CD4-positive, CD25-positive, alpha-beta regulatory T cell (primary cell): ENCODE measurements around the gene GRID2. TPM values are rescaled to one million over a fixed set of nuclear protein-coding genes. Genes with fewer than 3 reads are reported as not detected.
A peak's percentile ranks its signal among the peaks of the same experiment; 100 is the strongest.

ENCODE experiments used
- ATAC-seq, 2 donors: fragments of 150-1000 bp; cut with Tn5 transposase; one replicate each; pipeline ENCODE4 v1.10.0; 2021; ENCODE audit warnings: low read depth in 2 of 2, moderate number of reproducible peaks in 2 of 2, moderate library complexity in 1 of 2
- DNase-seq, 3 donors: peaks; one replicate each; pipeline versions ENCODE4 v3.0.0 to v3.0.0-alpha.2; 2012 to 2022; ENCODE audit warnings: mixed read lengths in 1 of 3
- H3K27ac ChIP-seq: one replicate; pipeline ENCODE4 v1.7.0; 2013; ENCODE audit warnings: mild to moderate bottlenecking, low read length; ENCODE audit not compliant: insufficient read depth, poor library complexity, severe bottlenecking
- H3K27me3 ChIP-seq: one replicate; pipeline ENCODE4 v1.7.0; 2013; ENCODE audit warnings: low read length; ENCODE audit not compliant: control insufficient read depth, insufficient read depth
- H3K36me3 ChIP-seq: one replicate; pipeline ENCODE4 v1.7.0; 2013; ENCODE audit warnings: mild to moderate bottlenecking, low read length, moderate library complexity; ENCODE audit not compliant: control insufficient read depth, insufficient read depth
- H3K4me1 ChIP-seq: 2 replicates; pipeline ENCODE4 v1.7.0; 2013; ENCODE audit warnings: mild to moderate bottlenecking, low read length; ENCODE audit not compliant: insufficient read depth, control insufficient read depth, poor library complexity, severe bottlenecking
- H3K4me3 ChIP-seq: one replicate; pipeline ENCODE4 v1.7.0; 2013; ENCODE audit warnings: low read depth, mild to moderate bottlenecking, low read length, moderate library complexity
- H3K9me3 ChIP-seq, 2 experiments: 1 replicate in 1 of 2; 2 replicates in 1 of 2; pipeline ENCODE4 v1.7.0; 2013; ENCODE audit warnings: low read length in 2 of 2, mild to moderate bottlenecking in 1 of 2, moderate library complexity in 1 of 2; ENCODE audit not compliant: control insufficient read depth in 2 of 2
- H3K27ac Mint-ChIP-seq, 3 donors: one replicate each; pipeline ENCODE4 v1.8.0; 2020 to 2022; ENCODE audit warnings: mild to moderate bottlenecking in 3 of 3, mixed read lengths in 3 of 3, moderate library complexity in 2 of 3
- H3K27me3 Mint-ChIP-seq: one replicate; pipeline ENCODE4 v1.8.0; 2022; ENCODE audit warnings: mild to moderate bottlenecking, mixed read lengths
- H3K36me3 Mint-ChIP-seq: one replicate; pipeline ENCODE4 v1.8.0; 2020; ENCODE audit warnings: mixed read lengths
- H3K4me1 Mint-ChIP-seq, 4 donors: one replicate each; pipeline ENCODE4 v1.8.0; 2020 to 2022; ENCODE audit warnings: mixed read lengths in 4 of 4, mild to moderate bottlenecking in 1 of 4
- H3K4me3 Mint-ChIP-seq, 4 donors: one replicate each; pipeline ENCODE4 v1.8.0; 2020 to 2022; ENCODE audit warnings: mild to moderate bottlenecking in 4 of 4, mixed read lengths in 4 of 4, moderate library complexity in 3 of 4
- H3K9me3 Mint-ChIP-seq, 7 donors: one replicate each; pipeline ENCODE4 v1.8.0; 2020 to 2022; ENCODE audit warnings: mixed read lengths in 7 of 7, mild to moderate bottlenecking in 3 of 7, moderate library complexity in 2 of 7
- polyA plus RNA-seq, 4 donors: library from polyadenylated mRNA; unstranded; fragments of 300-500 nt; fragmentation: Illumina TruSeq; gene quantifications; one replicate each; pipeline ENCODE4 v1.2.3, GENCODE V29; 2021
- total RNA-seq: library from RNA; stranded (reverse); gene quantifications from one replicate; pipeline ENCODE4 v1.2.3, GENCODE V29; 2022

Gene GRID2
- total and polyA plus RNA-seq, 5 donors from 2014 or later, result not detected

GRCh38 chr4:93759506-93759905, 1455.7 kb downstream of the GRID2 start:
- H3K27ac Mint-ChIP-seq, result no peak overlapping the region
- no peak overlapping the region for H3K27ac ChIP-seq
- no peaks in the 10 kb centered on the region for H3K9me3 ChIP-seq
- H3K36me3 ChIP-seq, result no peaks in the 10 kb centered on the region
- H3K9me3 Mint-ChIP-seq, result peaks cover 0 to 3% (median 0%) of the 10 kb centered on the region in 7 donors
- ATAC-seq (no peak), DNase-seq (no peak)
- H3K4me3 Mint-ChIP-seq, result no peak overlapping the region
- no peaks in the 10 kb centered on the region for H3K4me1 ChIP-seq
- H3K4me3 ChIP-seq, result no peak overlapping the region
- no peaks in the 10 kb centered on the region for H3K4me1 Mint-ChIP-seq
- no peaks in the 10 kb centered on the region for H3K27me3 Mint-ChIP-seq
- H3K36me3 Mint-ChIP-seq, result no peaks in the 10 kb centered on the region
- H3K27me3 ChIP-seq, result no peaks in the 10 kb centered on the region

GRCh38 chr4:93760284-93760683, 1456.5 kb downstream of the GRID2 start:
- no peak overlapping the region for H3K27ac ChIP-seq
- H3K4me1 Mint-ChIP-seq, result no peaks in the 10 kb centered on the region
- H3K36me3 Mint-ChIP-seq, result no peaks in the 10 kb centered on the region
- H3K27me3 Mint-ChIP-seq, result no peaks in the 10 kb centered on the region
- no peaks in the 10 kb centered on the region for H3K4me1 ChIP-seq
- DNase-seq (no peak), ATAC-seq (no peak)
- no peak overlapping the region for H3K4me3 ChIP-seq
- H3K27me3 ChIP-seq, result no peaks in the 10 kb centered on the region
- H3K27ac Mint-ChIP-seq, result no peak overlapping the region
- H3K9me3 Mint-ChIP-seq, result peaks cover 0 to 3% (median 0%) of the 10 kb centered on the region in 7 donors
- no peaks in the 10 kb centered on the region for H3K9me3 ChIP-seq
- no peak overlapping the region for H3K4me3 Mint-ChIP-seq
- H3K36me3 ChIP-seq, result no peaks in the 10 kb centered on the region

GRCh38 chr4:93761286-93761685, 1457.5 kb downstream of the GRID2 start:
- H3K36me3 ChIP-seq, result no peaks in the 10 kb centered on the region
- no peak overlapping the region for H3K27ac Mint-ChIP-seq
- no peak for ATAC-seq
- no peak overlapping the region for H3K27ac ChIP-seq
- H3K4me3 Mint-ChIP-seq, result no peak overlapping the region
- no peaks in the 10 kb centered on the region for H3K9me3 ChIP-seq
- no peaks in the 10 kb centered on the region for H3K36me3 Mint-ChIP-seq
- no peak for DNase-seq
- no peaks in the 10 kb centered on the region for H3K4me1 Mint-ChIP-seq
- no peaks in the 10 kb centered on the region for H3K4me1 ChIP-seq
- no peaks in the 10 kb centered on the region for H3K27me3 ChIP-seq
- no peaks in the 10 kb centered on the region for H3K27me3 Mint-ChIP-seq
- no peak overlapping the region for H3K4me3 ChIP-seq
- H3K9me3 Mint-ChIP-seq, result peaks cover 0 to 3% (median 0%) of the 10 kb centered on the region in 7 donors

GRCh38 chr4:93764639-93765246, 1461.0 kb downstream of the GRID2 start:
- Histone ChIP-seq H3K4me3 (no peak overlapping the region), H3K27me3 (no peaks in the 10 kb centered on the region), H3K36me3 (no peaks in the 10 kb centered on the region), H3K27ac (no peak overlapping the region), H3K9me3 (no peaks in the 10 kb centered on the region), H3K4me1 (no peaks in the 10 kb centered on the region)
- H3K27ac Mint-ChIP-seq, result no peak overlapping the region
- H3K4me1 Mint-ChIP-seq, result no peaks in the 10 kb centered on the region
- H3K36me3 Mint-ChIP-seq, result no peaks in the 10 kb centered on the region
- H3K4me3 Mint-ChIP-seq, result no peak overlapping the region
- peaks cover 0 to 3% (median 0%) of the 10 kb centered on the region in 7 donors for H3K9me3 Mint-ChIP-seq
- DNase-seq (peak in 1 of 3 donors; percentile 40), ATAC-seq (no peak)
- H3K27me3 Mint-ChIP-seq, result no peaks in the 10 kb centered on the region

GRCh38 chr4:93767917-93768316, 1464.2 kb downstream of the GRID2 start:
- Histone ChIP-seq H3K4me1 (no peaks in the 10 kb centered on the region), H3K36me3 (no peaks in the 10 kb centered on the region), H3K9me3 (no peaks in the 10 kb centered on the region), H3K27me3 (no peaks in the 10 kb centered on the region), H3K27ac (no peak overlapping the region), H3K4me3 (no peak overlapping the region)
- Mint-ChIP-seq H3K36me3 (no peaks in the 10 kb centered on the region), H3K4me1 (no peaks in the 10 kb centered on the region), H3K27me3 (no peaks in the 10 kb centered on the region), H3K9me3 (peaks cover 0 to 1% (median 0%) of the 10 kb centered on the region in 7 donors), H3K4me3 (no peak overlapping the region), H3K27ac (no peak overlapping the region)
- ATAC-seq (no peak), DNase-seq (no peak)

- H3K9me3 Mint-ChIP-seq, result peaks cover 0 to 1% (median 0%) of the 10 kb centered on the region in 7 donors
- H3K36me3 Mint-ChIP-seq, result no peaks in the 10 kb centered on the region
- no peak for ATAC-seq
- no peak overlapping the region for H3K27ac Mint-ChIP-seq
- no peak for DNase-seq
- H3K4me3 ChIP-seq, result no peak overlapping the region
- no peaks in the 10 kb centered on the region for H3K4me1 ChIP-seq
- no peak overlapping the region for H3K4me3 Mint-ChIP-seq
- H3K9me3 ChIP-seq, result no peaks in the 10 kb centered on the region
- no peaks in the 10 kb centered on the region for H3K27me3 ChIP-seq
- H3K4me1 Mint-ChIP-seq, result no peaks in the 10 kb centered on the region
- no peak overlapping the region for H3K27ac ChIP-seq
- H3K36me3 ChIP-seq, result no peaks in the 10 kb centered on the region
- H3K27me3 Mint-ChIP-seq, result no peaks in the 10 kb centered on the region
These were observed 1466.4 kb downstream of the GRID2 start for GRCh38 chr4:93770201-93770600.

- no peaks in the 10 kb centered on the region for H3K4me1 Mint-ChIP-seq
- no peaks in the 10 kb centered on the region for H3K27me3 ChIP-seq
- H3K4me3 Mint-ChIP-seq, result no peak overlapping the region
- no peak overlapping the region for H3K27ac Mint-ChIP-seq
- ATAC-seq (no peak), DNase-seq (no peak)
- no peak overlapping the region for H3K4me3 ChIP-seq
- H3K36me3 Mint-ChIP-seq, result no peaks in the 10 kb centered on the region
- no peaks in the 10 kb centered on the region for H3K27me3 Mint-ChIP-seq
- H3K4me1 ChIP-seq, result no peaks in the 10 kb centered on the region
- H3K27ac ChIP-seq, result no peak overlapping the region
- no peaks in the 10 kb centered on the region for H3K36me3 ChIP-seq
- peaks cover 0 to 3% (median 0%) of the 10 kb centered on the region in 7 donors for H3K9me3 Mint-ChIP-seq
- no peaks in the 10 kb centered on the region for H3K9me3 ChIP-seq
These were observed 1468.1 kb downstream of the GRID2 start for GRCh38 chr4:93771640-93772411.

GRCh38 chr4:93772858-93773257, 1469.1 kb downstream of the GRID2 start:
- Histone ChIP-seq H3K4me1 (no peaks in the 10 kb centered on the region), H3K9me3 (no peaks in the 10 kb centered on the region), H3K4me3 (no peak overlapping the region), H3K36me3 (no peaks in the 10 kb centered on the region), H3K27ac (no peak overlapping the region), H3K27me3 (no peaks in the 10 kb centered on the region)
- Mint-ChIP-seq H3K27ac (no peak overlapping the region), H3K4me3 (no peak overlapping the region), H3K4me1 (no peaks in the 10 kb centered on the region), H3K36me3 (no peaks in the 10 kb centered on the region), H3K27me3 (no peaks in the 10 kb centered on the region), H3K9me3 (peaks cover 0 to 6% (median 0%) of the 10 kb centered on the region in 7 donors)
- DNase-seq (no peak), ATAC-seq (no peak)
